Esophagus muscularis mucosa (tissue), 4 donors: ENCODE measurements around the gene DGKQ. TPM values are rescaled to one million over a fixed set of nuclear protein-coding genes. Genes with fewer than 3 reads are reported as not detected.
"Not testable (repeated sequence)": the region's sequence is repeated elsewhere in the genome, so short reads cannot be mapped to it uniquely, and the experiment has no call there.

Experiments used
- DNase-seq: peaks from one replicate; pipeline ENCODE4 v3.0.0-alpha.2; 2017; ENCODE audit errors: extremely low spot score
- H3K27ac ChIP-seq, 4 donors: fragments of 200-600 bp; sonication (generic); replicated peaks in 1 of 4; 1 replicate in 3 of 4; 2 replicates in 1 of 4; pipeline ENCODE4 v1.5.1; 2016 to 2019; ENCODE audit warnings: mild to moderate bottlenecking in 1 of 4
- H3K27me3 ChIP-seq, 4 donors: fragments of 200-600 bp; sonication (generic); one replicate each; pipeline versions ENCODE4 v1.5.1 to v1.6.0; 2016 to 2019
- H3K36me3 ChIP-seq, 4 donors: fragments of 200-600 bp; sonication (generic); one replicate each; pipeline ENCODE4 v1.5.1; 2016 to 2019
- H3K4me1 ChIP-seq, 4 donors: fragments of 200-600 bp; sonication (generic); one replicate each; pipeline ENCODE4 v1.5.1; 2016 to 2019
- H3K4me3 ChIP-seq, 4 donors: fragments of 200-600 bp; sonication (generic); 1 replicate in 2 of 4; 2 replicates in 2 of 4; pipeline ENCODE4 v1.5.1; 2016 to 2019; ENCODE audit warnings: mild to moderate bottlenecking in 4 of 4, moderate library complexity in 1 of 4
- H3K9me3 ChIP-seq, 4 donors: fragments of 200-600 bp; sonication (generic); 1 replicate in 3 of 4; 2 replicates in 1 of 4; pipeline ENCODE4 v1.5.1; 2016 to 2019
- CTCF ChIP-seq, 3 experiments: fragments of 200-600 bp in 2 of 3; fragments of 450-650 bp in 1 of 3; sonication (generic) in 2 of 3; IDR thresholded peaks; one replicate each; pipeline ENCODE4 v1.5.1; 2017 to 2019; ENCODE audit warnings: antibody characterized with exemption in 3 of 3, mild to moderate bottlenecking in 2 of 3, moderate library complexity in 1 of 3
- EP300 ChIP-seq: sonication (generic); formaldehyde crosslinking; IDR thresholded peaks from one replicate; pipeline ENCODE4 v1.6.1; 2017; ENCODE audit warnings: antibody characterized with exemption
- POLR2A ChIP-seq: fragments of 450-650 bp; IDR thresholded peaks from one replicate; pipeline ENCODE4 v1.6.1; 2017; ENCODE audit warnings: antibody characterized with exemption, moderate library complexity, mild to moderate bottlenecking, low read depth
- POLR2AphosphoS5 ChIP-seq, 2 donors: sonication (generic); formaldehyde crosslinking; IDR thresholded peaks; one replicate each; pipeline ENCODE4 v1.6.1; 2017; ENCODE audit warnings: antibody characterized with exemption in 2 of 2
- WGBS: methylation state at CpG from one replicate; pipeline ENCODE4 v1.1.5; 2018; 5-methylcytosine and 5-hydroxymethylcytosine counted together
- intact Hi-C: fragments of 100-400 bp; cut with DNase I; formaldehyde crosslinking; loops from one replicate; pipeline ENCODE4 v1.15.1; 2023
- total RNA-seq, 4 donors: library from RNA; depleted of rRNA; stranded (reverse); fragments of >200 nt; gene quantifications; one replicate each; pipeline versions ENCODE4 v1.1.0 to v1.2.1, GENCODE V29; 2016

DGKQ gene
- total RNA-seq, 4 donors from 2014 or later: 7.5 to 11.9 (median 9.9) TPM

GRCh38 chr4:982814-983213 is 9.4 kb upstream of the DGKQ start:
- H3K27ac ChIP-seq: no peak overlapping the region
- TF ChIP-seq POLR2AphosphoS5 (IDR thresholded peaks at IDR 0.05) (no peak), CTCF (IDR thresholded peaks at IDR 0.05) (no peak), POLR2A (no peak), EP300 (no peak)
- H3K9me3 ChIP-seq: no peaks in the 10 kb centered on the region
- 97% methylated on average over 15 of the region's 15 CpGs for WGBS
- H3K4me1 ChIP-seq: peaks cover 16 to 27% (median 22%) of the 10 kb centered on the region in 4 donors
- no peak for DNase-seq
- intact Hi-C loops: no loop called here
- no peak overlapping the region for H3K4me3 ChIP-seq
- H3K27me3 ChIP-seq: no peaks in the 10 kb centered on the region
- no peaks in the 10 kb centered on the region for H3K36me3 ChIP-seq

- H3K9me3 ChIP-seq: no peaks in the 10 kb centered on the region
- no peak overlapping the region for H3K27ac ChIP-seq
- H3K27me3 ChIP-seq: no peaks in the 10 kb centered on the region
- no peak for TF ChIP-seq POLR2AphosphoS5 (IDR thresholded peaks at IDR 0.05)
- no peak for TF ChIP-seq CTCF (IDR thresholded peaks at IDR 0.05)
- TF ChIP-seq EP300: no peak
- no peak for TF ChIP-seq POLR2A
- intact Hi-C loops: no loop called here
- no peak overlapping the region for H3K4me3 ChIP-seq
- no peaks in the 10 kb centered on the region for H3K36me3 ChIP-seq
- no peak for DNase-seq
- WGBS: 95% methylated on average over 4 of the region's 17 CpGs
- peaks cover 11 to 22% (median 17%) of the 10 kb centered on the region in 4 donors for H3K4me1 ChIP-seq
Measured at GRCh38 chr4:982291-982690, 8.9 kb upstream of the DGKQ start.

- Histone ChIP-seq H3K4me1 (peaks cover 0 to 2% (median under 1%) of the 10 kb centered on the region in 4 donors), H3K27me3 (no peaks in the 10 kb centered on the region), H3K36me3 (no peaks in the 10 kb centered on the region), H3K27ac (no peak overlapping the region), H3K4me3 (no peak overlapping the region), H3K9me3 (no peaks in the 10 kb centered on the region)
- TF ChIP-seq POLR2AphosphoS5 (IDR thresholded peaks at IDR 0.05) (no peak), EP300 (no peak), CTCF (IDR thresholded peaks at IDR 0.05) (no peak), POLR2A (no peak)
- intact Hi-C loops: no loop called here
- WGBS: 53% methylated on average over 20 of the region's 20 CpGs
- DNase-seq: no peak
Measured at GRCh38 chr4:978957-979701, 5.8 kb upstream of the DGKQ start.

- H3K9me3 ChIP-seq, intact Hi-C loops, H3K27ac ChIP-seq, H3K36me3 ChIP-seq, H3K27me3 ChIP-seq, DNase-seq, H3K4me3 ChIP-seq: not testable (repeated sequence)
- H3K4me1 ChIP-seq: peaks cover 18 to 27% (median 27%) of the 10 kb centered on the region in 4 donors
- 86% methylated on average over 8 of the region's 25 CpGs for WGBS
Measured at GRCh38 chr4:976016-976415, 2.6 kb upstream of the DGKQ start.

- intact Hi-C loops: no loop called here
- WGBS: 90% methylated on average over 3 of the region's 9 CpGs
Measured at GRCh38 chr4:974668-975067, 1.3 kb upstream of the DGKQ start.

More at GRCh38 chr4:974668-975067, 1.3 kb upstream of the DGKQ start:
- H3K27me3 ChIP-seq: no peaks in the 10 kb centered on the region
- TF ChIP-seq EP300: no peak
- no peaks in the 10 kb centered on the region for H3K9me3 ChIP-seq
- DNase-seq: no peak
- no peaks in the 10 kb centered on the region for H3K36me3 ChIP-seq
- no peak overlapping the region for H3K4me3 ChIP-seq
- H3K4me1 ChIP-seq: peaks cover 19 to 34% (median 30%) of the 10 kb centered on the region in 4 donors
- no peak overlapping the region for H3K27ac ChIP-seq
